ENCODE data around the gene PTPN5.
A peak's percentile ranks its signal among the peaks of the same experiment; 100 is the strongest.
"Not testable (repeated sequence)": the region's sequence is repeated elsewhere in the genome, so short reads cannot be mapped to it uniquely, and the experiment has no call there.

The PTPN5 gene

DNA sequence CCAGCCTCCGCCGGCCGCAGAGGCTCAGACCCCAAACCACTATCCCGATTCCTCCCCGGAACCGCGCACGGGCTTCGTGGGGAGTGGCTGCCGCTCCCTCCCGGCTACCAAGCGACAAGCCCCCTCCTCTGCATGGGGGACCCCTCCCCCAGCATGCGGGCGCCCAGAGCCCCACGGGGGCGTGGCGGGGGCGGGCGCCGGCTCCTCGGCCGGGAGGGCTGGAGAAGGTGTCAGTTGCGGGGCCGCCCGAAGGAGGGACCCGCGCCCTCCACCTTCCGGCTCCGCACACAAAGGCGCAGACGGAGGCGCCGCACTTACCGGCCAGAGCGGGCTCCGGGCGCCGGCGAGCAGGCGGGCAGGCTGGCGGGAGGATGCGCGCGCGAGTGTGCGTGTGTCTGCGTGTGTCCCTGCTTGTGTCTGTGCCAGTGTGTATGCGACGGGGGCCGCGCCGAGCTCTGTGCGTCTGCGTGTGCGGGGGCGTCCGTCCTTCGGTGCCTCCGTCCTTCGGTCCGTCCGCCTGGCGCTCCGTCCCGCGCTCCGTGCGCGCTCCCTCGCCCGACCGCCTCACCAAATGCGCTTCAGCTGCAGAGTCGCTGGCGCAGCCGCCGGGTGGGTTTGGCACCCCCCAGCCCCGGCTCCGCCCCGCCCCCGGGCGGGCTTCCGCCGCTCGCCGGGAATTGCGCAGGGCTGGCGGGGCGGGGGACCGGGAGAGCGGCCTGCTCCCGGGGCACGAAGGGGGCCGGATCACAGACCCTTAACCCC is at the start of gene PTPN5:
PTPN5 (minus strand) TSS at position 592 of the 762 bp plus-strand sequence. CDS start 19,840 bp downstream, outside the sequence.
- no peak for DNase-seq

DNA sequence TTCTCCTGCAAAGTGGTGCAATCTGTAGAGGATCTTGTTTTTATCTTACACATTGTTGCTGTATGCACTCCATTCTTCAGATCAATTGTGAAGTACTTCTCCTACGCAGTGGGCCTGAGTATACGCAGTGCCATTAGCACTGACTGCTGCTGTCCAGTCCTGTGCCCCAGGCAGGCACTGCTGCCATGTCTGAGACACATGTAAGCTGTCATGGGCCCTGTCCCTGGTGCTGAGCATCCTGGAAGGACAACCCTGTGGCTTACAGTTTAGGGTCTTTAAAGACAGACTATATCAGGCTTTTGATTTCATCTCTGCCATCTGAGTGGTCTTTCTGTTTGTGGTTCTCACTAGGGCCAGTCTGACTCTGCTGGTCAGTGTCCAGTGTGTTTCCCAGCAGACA is 44.8 kb upstream of the PTPN5 start:
- no peak for DNase-seq

DNA sequence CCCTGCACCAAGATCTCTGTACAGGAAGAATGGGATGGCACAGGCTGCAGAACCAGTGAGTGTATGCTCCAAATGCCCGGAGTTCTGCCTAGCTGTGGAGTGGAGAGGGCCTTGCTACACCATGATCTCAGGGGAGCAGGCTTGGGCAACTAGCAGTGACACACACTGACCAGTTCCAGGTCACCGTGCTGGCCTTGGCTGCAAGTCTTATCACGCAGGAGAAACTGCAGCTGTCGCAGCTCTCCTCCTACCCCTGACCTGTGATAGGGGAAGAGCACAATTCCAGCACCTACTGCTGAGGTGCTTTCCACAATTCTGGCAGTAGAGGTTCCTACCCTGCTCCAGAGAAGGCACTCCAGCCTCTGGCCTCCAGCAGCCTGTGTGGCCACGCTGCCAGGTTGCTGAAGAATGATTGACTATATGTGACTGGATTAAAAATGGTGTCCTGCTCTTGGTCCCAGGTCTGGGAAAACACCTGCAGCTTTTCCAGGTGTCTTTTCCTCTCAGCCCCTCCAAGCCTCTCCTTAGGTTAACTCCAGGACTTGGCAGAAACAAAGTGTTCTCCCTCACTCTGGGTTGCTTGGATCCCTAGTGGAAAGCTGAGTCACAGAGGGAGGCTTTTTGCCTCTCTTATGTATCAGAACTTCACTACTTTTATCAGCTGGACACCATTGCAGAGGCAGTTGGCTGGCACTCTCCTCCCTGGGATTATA is 43.3 kb upstream of the PTPN5 start:
- DNase-seq, result no peak

DNA sequence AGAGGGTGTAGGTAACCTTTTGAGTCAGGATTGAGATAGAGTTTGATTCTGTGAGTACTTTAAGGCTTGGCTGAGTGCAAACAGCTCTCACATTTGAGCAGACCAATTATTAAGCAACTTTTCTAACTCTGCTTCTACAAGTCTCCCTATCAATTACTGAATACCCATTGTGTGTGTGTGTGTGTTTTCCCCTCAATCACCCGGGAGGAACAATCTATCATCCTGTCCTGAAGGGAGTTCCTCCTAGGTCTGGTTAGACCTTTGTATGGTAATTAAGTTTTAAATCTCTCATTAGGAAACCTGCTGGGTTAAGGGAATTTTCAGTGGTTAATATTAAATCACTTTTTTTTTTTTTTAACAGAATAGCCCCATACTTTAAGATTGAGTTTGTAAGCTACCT is 28.6 kb upstream of the PTPN5 start:
- not testable (repeated sequence) for DNase-seq

DNA sequence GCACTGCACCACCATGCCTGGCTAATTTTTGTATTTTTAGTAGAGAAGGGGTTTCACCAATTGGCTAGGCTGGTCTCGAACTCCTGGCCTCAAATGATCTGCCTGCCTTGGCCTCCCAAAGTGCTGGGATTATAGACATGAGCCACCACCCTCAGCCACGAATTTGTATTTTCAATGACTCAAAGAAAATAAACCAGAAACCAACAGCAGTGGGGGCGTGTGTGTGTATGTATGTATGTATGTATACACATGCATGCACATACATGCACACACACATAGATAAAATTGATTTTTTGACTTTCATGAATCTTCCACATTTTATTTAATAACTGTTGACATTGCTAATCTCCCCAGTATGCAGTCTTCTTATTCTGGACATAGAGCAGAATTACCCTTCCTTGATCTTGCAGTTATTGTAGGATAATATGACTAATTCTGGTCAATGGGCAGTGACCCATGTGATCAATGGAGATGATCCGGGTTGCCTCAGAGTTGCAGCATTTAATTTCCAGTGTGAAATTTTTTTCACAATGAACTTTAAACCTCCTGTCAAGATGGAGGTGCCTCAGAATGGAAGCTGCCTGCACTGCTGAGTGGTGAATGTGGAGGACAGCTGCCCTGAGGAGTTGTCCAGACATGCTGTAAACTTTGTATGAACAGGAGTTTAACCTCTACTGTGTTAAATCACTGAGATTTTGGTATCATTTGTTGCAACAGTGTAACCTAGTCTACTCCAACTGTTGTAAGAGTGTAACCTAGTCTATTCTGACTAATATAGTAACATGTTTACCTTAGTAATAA is 12.8 kb upstream of the PTPN5 start:
- DNase-seq, result no peak

DNA sequence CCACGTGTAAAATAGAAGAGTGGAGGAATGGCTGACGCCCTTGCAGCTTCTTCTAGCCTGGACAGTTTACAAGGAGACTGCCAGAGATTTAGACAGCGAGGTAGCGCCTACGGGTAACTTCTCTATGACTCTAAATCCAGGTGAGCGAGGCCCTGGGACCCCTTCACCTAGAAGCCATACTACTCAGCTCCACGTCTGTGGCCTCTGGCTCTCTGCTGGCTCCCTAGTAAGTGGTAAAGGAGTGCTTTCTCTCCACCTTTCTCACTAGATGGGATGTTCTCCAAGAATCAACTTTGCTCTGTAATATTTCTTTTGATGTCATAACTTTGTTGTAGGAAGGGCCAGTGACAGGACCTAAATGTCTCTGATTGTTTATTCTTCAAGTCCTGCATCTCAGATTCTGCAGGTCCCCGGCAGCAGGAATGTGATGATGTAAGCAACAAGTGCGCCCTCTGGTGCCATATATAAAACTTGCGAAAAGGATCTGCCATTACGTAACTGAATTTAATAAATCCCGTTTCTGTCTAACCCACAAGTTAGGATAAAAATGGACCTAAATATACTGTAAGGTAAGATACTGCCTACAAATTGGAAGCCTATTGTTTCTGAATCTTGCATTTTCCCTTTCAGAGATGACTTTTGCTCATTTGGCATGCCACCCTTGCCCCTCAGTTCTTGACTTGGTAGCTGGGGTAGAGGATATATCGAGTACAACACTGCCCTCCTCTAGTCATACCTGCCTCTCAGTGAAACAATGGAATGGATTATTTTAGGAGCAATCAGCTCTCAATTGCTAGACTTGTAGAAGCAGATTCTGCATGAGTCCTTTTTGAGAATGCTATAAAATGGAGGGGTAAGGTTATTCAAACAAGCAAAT is 11.0 kb upstream of the PTPN5 start:
- peak; percentile 36 for DNase-seq

DNA sequence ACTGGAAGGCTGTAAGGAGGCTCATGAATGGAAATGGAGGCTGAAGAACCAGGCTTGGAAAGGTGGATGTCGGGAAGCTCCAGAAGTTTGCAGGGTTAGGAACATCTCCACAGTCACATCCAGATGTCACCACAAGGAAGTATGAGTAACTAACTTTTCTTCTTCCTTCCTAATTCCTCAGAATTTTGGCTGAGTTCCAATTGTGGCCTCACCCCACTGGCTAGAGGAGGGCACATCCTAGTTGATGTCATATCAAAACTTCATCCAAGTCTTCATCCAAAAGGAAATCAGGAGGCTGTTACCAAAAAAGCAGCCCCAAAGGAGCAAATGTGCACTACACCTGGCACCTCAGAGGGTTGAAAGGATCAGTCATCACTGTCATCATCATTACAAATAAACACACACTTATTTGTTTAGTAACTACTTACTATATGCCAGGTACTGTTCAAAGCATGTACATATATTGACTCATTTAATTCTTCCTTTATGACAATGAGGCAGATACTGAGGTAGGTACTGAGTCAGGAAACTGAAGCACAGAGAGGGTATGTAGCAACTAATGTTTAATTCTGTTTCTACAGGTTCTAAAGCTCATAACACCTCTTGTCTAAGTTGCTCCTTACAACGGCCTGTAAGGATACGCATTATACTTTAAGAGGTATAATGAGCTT is 7.3 kb upstream of the PTPN5 start:
- DNase-seq, result no peak

DNA sequence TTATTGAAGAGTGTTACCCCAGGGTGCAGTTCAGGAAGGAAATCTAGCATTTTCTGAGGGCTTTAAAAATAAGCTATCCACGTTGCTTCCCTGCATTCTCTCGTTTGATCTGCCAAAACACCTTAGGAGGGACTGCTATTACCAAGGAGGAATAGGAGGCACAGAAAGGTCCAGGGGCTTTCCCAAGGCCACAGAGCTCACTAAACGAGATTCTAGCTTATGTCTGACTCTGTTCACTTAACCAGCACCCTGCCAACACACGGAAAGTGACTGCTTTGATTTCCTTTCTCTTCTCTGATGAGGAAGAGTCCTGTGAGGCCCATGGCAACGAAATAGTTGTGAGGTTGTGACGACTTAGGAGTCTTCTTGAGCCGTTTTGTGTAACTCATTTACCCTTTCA is 3.4 kb upstream of the PTPN5 start:
- no peak for DNase-seq

DNA sequence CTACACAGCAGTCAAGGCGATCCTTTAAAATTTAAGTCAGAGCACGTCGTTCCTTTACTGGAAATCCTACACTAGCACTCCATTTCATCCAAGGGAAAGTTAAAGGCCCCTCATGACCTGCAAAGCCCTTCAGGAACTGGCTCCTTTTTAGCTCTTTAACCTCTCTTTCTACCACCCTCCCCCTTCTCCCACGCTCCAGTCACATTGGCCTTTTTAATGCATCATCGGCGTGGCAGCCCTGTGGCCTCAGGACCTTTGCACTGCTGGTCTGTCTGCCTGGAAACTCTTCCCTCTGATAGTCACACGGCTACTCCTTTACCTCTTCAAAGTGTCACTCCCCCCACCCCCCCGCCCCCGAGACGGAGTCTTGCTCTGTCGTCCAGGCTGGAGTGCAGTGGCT is 1.2 kb upstream of the PTPN5 start:
- DNase-seq, result no peak

DNA sequence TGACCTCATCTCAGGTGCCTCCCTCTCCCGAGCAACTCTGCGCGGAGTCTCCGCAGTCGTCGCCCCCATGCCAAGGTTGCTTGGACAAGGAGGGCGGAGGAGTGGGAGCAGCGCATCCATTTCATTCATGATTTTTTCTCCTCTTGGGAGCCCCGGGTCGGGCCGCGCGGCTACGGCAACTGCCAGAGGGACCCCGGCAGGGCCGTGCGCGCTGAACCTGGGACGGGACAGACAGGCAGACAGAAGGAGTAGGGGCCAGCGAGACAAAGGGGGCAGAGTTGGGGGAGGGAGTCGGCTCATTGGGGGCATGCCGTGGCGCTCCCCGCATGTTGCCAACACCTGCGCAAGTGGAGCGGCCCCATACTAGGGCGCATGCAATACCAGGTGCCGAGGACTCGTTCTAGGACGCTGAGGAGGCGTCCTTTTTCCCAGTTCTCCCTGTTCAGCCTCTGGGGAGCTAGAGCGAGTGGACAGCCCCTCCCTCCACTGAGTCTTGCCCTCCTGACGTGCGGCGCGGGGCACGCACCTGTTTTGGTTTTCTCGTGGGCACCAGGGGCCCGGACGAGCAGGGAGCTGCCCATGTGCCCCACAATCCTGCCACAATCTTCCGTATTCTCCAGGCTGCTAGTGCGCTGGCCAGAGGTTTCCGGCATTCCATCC is 501 bp upstream of the PTPN5 start:
- DNase-seq, result no peak

DNA sequence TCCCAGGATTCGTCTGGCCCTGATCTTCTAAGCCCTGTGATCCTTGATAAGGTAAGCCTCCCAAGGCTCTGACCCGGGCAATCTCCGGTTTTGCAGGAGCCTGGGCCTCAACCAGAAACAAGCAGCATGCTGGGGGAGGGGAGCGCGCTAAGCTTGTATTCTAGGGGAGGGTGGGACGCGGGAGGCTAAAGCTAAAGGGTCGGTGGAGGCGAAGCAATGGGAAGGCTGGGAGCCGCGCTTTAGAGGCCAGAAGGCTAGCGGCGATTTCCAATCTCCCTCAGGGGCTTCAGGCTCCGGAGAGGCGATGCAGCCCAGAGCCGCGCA is 753 bp downstream of the PTPN5 start:
- no peak for DNase-seq

DNA sequence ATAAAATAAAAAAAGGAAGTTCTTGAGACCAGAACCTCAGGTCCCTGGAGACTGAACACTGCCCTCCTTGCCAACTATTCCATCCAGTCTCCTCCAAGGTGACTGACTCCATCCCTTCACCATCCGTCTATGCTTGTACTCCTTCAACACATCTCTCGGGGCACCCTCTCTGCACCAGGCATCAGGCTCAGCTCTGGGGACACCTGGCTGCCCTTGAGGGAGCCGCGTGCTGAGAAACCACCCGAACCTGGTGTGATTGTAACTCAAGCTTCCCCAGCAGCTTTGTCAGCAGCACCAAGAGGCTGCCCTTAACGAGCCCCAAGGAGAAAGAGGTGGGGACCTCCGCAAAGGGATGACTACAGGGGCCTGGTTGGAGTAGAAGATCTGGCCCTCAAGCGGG is 1.7 kb downstream of the PTPN5 start:
- DNase-seq, result no peak

DNA sequence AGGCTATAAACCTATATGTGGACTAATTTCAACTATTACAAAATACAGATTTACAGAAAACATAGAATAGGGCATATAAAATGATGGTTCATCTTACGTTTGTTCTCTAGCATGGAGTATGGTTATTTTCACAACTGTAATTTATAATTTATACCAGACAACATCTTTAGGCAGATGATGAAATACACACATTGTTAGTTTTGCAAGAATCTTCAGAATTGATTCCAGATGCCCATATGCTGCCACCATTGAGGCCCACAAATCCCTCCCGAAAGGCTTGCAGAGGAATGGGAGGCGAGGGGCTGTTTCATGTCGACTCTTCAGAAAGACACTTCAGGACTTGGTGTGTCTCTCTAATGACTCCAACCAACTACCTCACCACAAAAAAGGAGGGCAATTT is 6.2 kb downstream of the PTPN5 start:
- no peak for DNase-seq

DNA sequence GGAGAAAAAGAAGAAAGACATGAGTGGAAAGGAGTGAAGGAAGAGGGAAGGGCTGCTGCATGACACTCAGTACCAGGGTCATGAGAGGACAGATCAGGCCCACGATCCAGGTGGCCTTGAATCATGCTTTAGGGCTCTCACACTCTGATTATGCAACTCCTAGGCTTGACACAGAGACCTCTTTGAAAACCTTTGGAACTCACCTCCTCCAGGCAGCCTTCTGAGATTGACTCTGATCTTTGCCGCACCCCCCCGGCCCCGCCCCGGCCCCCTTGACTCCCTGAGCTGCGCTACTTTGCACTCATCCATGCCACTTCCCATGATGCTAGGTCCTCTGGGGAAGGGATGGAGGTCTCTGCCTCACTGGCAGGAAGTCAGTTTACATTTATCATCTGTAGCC is 10.7 kb downstream of the PTPN5 start:
- no peak for DNase-seq

DNA sequence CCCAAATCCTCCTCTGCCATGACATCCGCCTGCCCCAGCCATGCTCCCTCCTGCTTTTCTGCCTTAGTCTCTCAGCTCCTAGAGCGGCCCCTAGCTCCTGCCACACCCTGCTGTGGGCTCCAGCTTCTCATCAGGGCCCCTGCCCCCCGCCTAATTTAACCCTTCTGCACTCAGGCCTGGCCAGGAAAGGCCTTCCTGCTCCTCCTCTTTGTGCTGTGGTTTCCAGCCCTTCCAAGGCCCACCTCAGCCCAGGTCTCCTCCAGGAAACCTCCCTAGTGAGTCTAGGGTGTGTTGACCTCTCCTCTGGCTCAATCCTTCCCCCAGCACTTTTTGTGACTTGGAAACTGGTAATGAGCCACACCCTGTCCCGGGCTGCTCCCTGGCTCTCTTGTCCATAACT is 11.3 kb downstream of the PTPN5 start:
- DNase-seq, result no peak

DNA sequence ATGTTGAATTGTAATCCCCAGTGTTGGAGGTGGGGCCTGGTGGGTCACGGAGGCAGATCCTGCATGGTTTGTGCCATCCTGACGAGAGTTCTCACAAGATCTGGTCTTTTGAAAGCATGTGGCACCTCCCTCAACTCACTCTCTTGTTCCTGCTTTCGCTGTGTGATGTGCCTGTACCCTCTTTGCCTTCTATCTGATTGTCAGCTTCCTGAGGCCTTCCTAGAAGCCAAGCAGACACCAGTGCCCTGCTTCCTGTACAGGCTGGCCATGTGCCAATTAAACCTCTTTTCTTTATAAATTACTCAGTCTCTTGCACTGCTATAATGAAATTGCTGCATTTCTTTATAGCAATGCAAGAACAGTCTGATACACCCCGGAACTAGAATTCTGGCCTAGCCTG is 13.1 kb downstream of the PTPN5 start:
- DNase-seq, result no peak

DNA sequence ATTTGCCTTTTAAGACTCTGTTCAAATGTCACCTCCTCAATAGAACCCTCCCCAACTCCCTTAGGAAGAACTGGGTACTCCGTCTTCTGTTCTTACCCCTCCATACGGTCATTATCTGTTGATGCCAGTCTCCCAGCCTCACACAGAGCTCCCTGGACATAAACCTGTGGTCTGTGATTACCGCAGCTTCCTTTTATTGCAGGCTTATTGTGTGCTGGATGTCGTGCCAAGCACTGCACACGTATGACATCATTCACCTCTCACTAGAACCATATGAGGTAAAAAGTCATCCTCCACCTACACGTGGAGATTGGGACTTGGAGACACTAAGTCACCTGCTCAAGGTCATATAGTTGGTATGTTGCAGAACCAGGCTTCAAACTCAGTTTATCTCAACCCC is 15.3 kb downstream of the PTPN5 start:
- DNase-seq, result no peak

DNA sequence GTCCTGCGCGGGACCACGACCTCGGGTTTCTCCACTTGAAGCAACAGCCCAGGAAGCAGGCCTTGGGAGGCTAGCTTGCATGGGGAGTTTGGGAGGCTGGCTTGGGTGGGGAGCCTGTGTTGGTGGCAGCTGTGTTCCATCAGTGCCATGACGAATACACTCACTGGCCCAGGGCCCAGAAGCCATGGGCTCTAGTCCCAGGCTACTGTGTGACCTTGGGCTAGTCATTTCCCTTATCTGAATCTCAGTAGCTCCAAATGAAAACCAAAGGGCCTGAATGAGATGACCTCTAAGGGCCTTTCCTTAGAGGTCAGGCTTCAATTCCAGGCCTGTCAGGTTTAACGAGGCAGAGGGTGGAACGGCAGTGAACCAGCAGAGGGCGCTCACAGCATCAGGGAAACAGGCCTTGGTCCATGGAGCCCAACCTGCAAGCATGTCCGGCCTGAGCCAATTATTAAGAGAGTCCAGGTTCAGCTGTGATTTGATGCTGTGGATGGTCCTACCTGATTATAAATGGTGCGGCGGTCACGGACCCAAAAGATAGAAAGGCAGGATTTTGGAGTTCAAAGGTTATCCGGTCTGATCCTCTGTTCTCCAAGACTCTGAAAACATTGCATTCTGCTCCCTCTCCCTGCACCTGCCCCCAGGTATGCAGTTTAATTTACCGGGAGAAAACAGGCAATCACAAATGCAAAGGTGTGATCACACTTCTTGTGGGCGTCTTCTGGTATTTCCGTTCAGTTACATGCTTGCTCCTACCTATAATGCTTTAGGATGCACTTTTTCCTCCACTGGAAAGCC is 15.9 kb downstream of the PTPN5 start:
- DNase-seq, result peak; percentile 42

DNA sequence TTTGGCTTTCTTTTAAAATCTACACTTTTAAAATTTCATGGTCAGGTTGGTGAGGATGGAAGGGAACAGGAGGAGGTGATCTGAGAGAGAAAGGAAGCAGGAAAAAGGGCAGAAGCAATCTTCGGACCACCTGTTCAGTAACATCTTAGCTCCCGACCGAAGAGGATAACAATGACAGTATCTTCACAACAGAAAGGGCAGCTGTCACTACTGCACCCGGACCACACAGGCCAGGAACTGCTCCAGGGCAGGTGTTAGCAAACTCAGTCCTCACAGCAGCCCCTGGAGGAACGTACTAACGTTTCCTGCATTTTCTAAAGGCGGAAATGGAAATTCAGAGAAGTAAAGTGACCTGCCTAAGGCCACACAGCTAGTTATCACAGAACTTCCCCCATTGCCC is 16.8 kb downstream of the PTPN5 start:
- no peak for DNase-seq

DNA sequence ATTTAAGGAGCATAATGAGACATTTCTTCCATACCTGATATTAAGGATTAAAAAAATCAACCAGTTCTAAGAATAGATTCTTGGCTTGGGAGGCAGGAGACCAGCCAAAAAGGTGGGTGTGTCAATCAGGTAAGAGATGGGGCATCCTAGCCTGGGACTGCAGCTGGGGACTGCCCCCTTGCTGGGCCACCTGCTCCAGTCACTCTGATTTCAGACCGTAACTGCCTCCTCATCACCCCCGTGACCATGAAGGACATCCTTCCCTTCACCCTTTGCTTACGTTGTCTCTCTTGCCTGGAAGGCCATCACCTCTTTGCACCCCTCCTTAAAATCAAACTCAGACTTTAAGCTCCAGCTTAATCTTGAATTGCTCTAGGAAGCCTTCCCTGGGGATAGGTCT is 17.9 kb downstream of the PTPN5 start:
- no peak for DNase-seq

DNA sequence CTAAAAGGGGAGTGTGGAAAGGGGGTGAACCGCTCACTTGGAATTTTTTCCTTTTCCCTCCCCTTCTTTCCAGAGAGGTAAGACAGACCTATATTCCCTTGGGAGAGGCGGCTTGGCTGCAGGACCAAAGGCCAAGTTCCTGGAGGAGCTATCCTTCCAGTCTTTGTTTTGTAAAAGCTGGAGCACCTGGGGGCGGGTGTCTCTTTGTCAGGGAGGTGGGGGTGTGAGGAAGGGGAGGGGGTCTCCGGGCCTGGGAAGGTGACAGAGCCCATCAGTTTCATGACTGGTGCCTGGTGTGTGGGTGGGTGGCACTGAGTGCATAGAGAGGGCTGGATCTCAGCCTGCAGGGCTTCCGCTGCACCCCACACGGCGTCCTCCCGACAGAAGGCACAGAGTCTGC is 18.5 kb downstream of the PTPN5 start:
- DNase-seq, result no peak
